Ovary (tissue), 9 donors: ENCODE data around the gene PTPRN2. TPM values are rescaled to one million over a fixed set of nuclear protein-coding genes. Genes with fewer than 3 reads are reported as not detected.

ENCODE experiments used
- DNase-seq, 5 donors: peaks; one replicate each; pipeline ENCODE4 v3.0.0-alpha.2; 2019 to 2020
- H3K27ac ChIP-seq, 2 donors: fragments of 200-600 bp; one replicate each; pipeline versions ENCODE4 v1.5.1 to v1.8.0; 2019 to 2022
- H3K27me3 ChIP-seq: fragments of 200-600 bp; one replicate; pipeline ENCODE4 v1.8.0; 2022
- H3K36me3 ChIP-seq: fragments of 200-600 bp; sonication (generic); one replicate; pipeline ENCODE4 v1.5.1; 2019
- H3K4me1 ChIP-seq: one replicate; pipeline ENCODE4 v1.8.1; 2013; ENCODE audit warnings: mild to moderate bottlenecking, moderate library complexity; ENCODE audit not compliant: insufficient read depth
- H3K4me3 ChIP-seq: fragments of 200-600 bp; sonication (generic); one replicate; pipeline ENCODE4 v1.5.1; 2017
- H3K9me3 ChIP-seq, 2 donors: fragments of 200-600 bp in 1 of 2; sonication (generic) in 1 of 2; one replicate each; pipeline versions ENCODE4 v1.5.1 to v1.8.1; 2013 to 2019; ENCODE audit warnings: mild to moderate bottlenecking in 1 of 2, moderate library complexity in 1 of 2
- EP300 ChIP-seq: sonication (generic); formaldehyde crosslinking; IDR thresholded peaks from one replicate; pipeline ENCODE4 v1.6.1; 2017; ENCODE audit warnings: antibody characterized with exemption
- POLR2A ChIP-seq: fragments of 450-650 bp; IDR thresholded peaks from one replicate; pipeline ENCODE4 v1.6.1; 2017; ENCODE audit warnings: antibody characterized with exemption, mild to moderate bottlenecking, moderate library complexity
- WGBS, 3 donors: extraction: QIAGEN DNeasy Blood & Tissue Kit in 1 of 3; methylation state at CpG; one replicate each; pipeline versions ENCODE4 v1.1.5 to v1.1.7; 2013 to 2017; 5-methylcytosine and 5-hydroxymethylcytosine counted together
- intact Hi-C, 4 donors: fragments of 100-400 bp; cut with DNase I; formaldehyde crosslinking; loops; one replicate each; pipeline versions ENCODE4 v1.11.0 to v1.15.1; 2022 to 2023
- polyA plus RNA-seq, 2 donors: library from polyadenylated mRNA; stranded (reverse); fragments of 200-250 nt in 1 of 2; fragments of 350-450 nt in 1 of 2; fragmentation: Illumina TruSeq in 1 of 2; extraction: RNeasy Lipid Tissue Mini Kit (QIAGEN cat#74804) in 1 of 2; gene quantifications; one replicate each; pipeline ENCODE4 v1.2.3, GENCODE V29; 2013 to 2014
- total RNA-seq, 7 donors: library from RNA; depleted of rRNA in 2 of 7; stranded (reverse); fragments of >200 nt in 2 of 7; fragmentation: NEBNext Ultra II Directional in 3 of 7; extraction: Animal tissue kit (Norgen Biotek cat#: 25700) in 3 of 7; gene quantifications; one replicate each; pipeline versions ENCODE4 v1.1.0 to v1.2.4, GENCODE V29; 2016 to 2023
- TF ChIP-seq, protein P1 (sequence below), 3 donors: fragments of 450-650 bp in 2 of 3; fragments of 200-600 bp in 1 of 3; IDR thresholded peaks; one replicate each; pipeline versions ENCODE4 v1.5.1 to v1.8.0; 2016 to 2022; ENCODE audit warnings: antibody characterized with exemption in 3 of 3, mild to moderate bottlenecking in 1 of 3
- donor health status: DM: no; HTN: no; CAD: no; lungs with moderate emphysema.
- donor health status: DM: no; HTN: no; CAD: no.
- donor health status: Bipolar disorder and iron deficiency.
- donor health status: DM: yes; HTN: yes; CAD: no.
- donor health status: DM: no; HTN: no; CAD: no.
- donor health status: DM: yes; HTN: yes; CAD: no.

PTPRN2 gene
- total and polyA plus RNA-seq, 9 donors: 3.5 to 11.1 (median 5.9) TPM

GRCh38 chr7:158010961-158011693 is 576.5 kb downstream of the PTPRN2 start:
- TF ChIP-seq, protein P1, sequence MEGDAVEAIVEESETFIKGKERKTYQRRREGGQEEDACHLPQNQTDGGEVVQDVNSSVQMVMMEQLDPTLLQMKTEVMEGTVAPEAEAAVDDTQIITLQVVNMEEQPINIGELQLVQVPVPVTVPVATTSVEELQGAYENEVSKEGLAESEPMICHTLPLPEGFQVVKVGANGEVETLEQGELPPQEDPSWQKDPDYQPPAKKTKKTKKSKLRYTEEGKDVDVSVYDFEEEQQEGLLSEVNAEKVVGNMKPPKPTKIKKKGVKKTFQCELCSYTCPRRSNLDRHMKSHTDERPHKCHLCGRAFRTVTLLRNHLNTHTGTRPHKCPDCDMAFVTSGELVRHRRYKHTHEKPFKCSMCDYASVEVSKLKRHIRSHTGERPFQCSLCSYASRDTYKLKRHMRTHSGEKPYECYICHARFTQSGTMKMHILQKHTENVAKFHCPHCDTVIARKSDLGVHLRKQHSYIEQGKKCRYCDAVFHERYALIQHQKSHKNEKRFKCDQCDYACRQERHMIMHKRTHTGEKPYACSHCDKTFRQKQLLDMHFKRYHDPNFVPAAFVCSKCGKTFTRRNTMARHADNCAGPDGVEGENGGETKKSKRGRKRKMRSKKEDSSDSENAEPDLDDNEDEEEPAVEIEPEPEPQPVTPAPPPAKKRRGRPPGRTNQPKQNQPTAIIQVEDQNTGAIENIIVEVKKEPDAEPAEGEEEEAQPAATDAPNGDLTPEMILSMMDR (IDR thresholded peaks at IDR 0.05): no peak
- no peak for TF ChIP-seq POLR2A
- TF ChIP-seq EP300: no peak
- Histone ChIP-seq H3K27me3 (no peaks in the 10 kb centered on the region), H3K27ac (no peak overlapping the region), H3K4me1 (peaks cover 2% of the 10 kb centered on the region), H3K9me3 (no peaks in the 10 kb centered on the region), H3K36me3 (no peaks in the 10 kb centered on the region), H3K4me3 (no peak overlapping the region)
- no peak for DNase-seq
- 30 to 33% (median 30%) methylated on average over 11 of the region's 11 CpGs for whole genome bisulfite sequencing, 3 donors
- intact Hi-C loops: no loop called here

DNA sequence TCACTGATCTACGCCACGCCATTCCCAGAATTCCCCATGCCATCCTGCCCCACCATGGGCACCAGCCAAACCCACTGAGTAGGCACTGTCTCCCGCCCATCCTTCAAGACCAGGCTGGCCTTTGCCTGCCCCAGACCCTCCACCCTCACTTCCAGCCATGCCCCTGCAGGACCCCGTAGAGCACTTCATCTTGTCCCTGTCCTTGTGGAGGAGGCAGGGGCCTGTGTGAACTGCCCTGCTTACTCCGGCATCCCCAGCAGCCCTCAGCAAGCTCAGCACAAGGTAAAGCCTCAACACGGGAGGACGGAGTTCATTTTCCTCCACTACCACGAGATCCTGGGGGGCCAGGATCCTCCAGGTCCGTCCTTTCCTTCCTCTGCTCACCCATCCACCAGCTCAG is 577.7 kb downstream of the PTPRN2 start:
- Histone ChIP-seq H3K4me3 (no peak overlapping the region), H3K4me1 (no peaks in the 10 kb centered on the region), H3K27me3 (no peaks in the 10 kb centered on the region), H3K27ac (no peak overlapping the region), H3K9me3 (no peaks in the 10 kb centered on the region), H3K36me3 (no peaks in the 10 kb centered on the region)
- TF ChIP-seq, protein P1 (IDR thresholded peaks at IDR 0.05): no peak
- TF ChIP-seq EP300: no peak
- no peak for TF ChIP-seq POLR2A
- DNase-seq: no peak
- intact Hi-C loops: no loop called here
- WGBS, 3 donors: 64 to 68% (median 67%) methylated on average over 9 of the region's 9 CpGs

- no peaks in the 10 kb centered on the region for H3K27me3 ChIP-seq
- H3K27ac ChIP-seq: no peak overlapping the region
- intact Hi-C loops: no loop called here
- H3K36me3 ChIP-seq: no peaks in the 10 kb centered on the region
- DNase-seq: no peak
- H3K4me3 ChIP-seq: no peak overlapping the region
- no peaks in the 10 kb centered on the region for H3K4me1 ChIP-seq
- 77 to 80% (median 79%) methylated on average over 12 of the region's 12 CpGs for WGBS, 3 donors
- H3K9me3 ChIP-seq: no peaks in the 10 kb centered on the region
- TF ChIP-seq EP300 (no peak), POLR2A (no peak)
- TF ChIP-seq, protein P1 (IDR thresholded peaks at IDR 0.05): no peak
These were observed 579.4 kb downstream of the PTPRN2 start for GRCh38 chr7:158008267-158008666.

GRCh38 chr7:158007697-158008257 is 579.8 kb downstream of the PTPRN2 start:
- WGBS, 3 donors: 54 to 56% (median 55%) methylated on average over 5 of the region's 5 CpGs

More at GRCh38 chr7:158007697-158008257, 579.8 kb downstream of the PTPRN2 start:
- H3K4me3 ChIP-seq: no peak overlapping the region
- DNase-seq: no peak
- no peaks in the 10 kb centered on the region for H3K9me3 ChIP-seq
- no peaks in the 10 kb centered on the region for H3K27me3 ChIP-seq
- intact Hi-C loops: no loop called here
- TF ChIP-seq EP300: no peak
- TF ChIP-seq POLR2A: no peak
- TF ChIP-seq, protein P1 (IDR thresholded peaks at IDR 0.05): no peak
- H3K27ac ChIP-seq: no peak overlapping the region
- H3K4me1 ChIP-seq: no peaks in the 10 kb centered on the region
- no peaks in the 10 kb centered on the region for H3K36me3 ChIP-seq
